Right cardiac atrium (tissue), 5 donors: ENCODE results near the gene AOX1. TPM values are rescaled to one million over a fixed set of nuclear protein-coding genes. Genes with fewer than 3 reads are reported as not detected.
"Not testable (repeated sequence)": the region's sequence is repeated elsewhere in the genome, so short reads cannot be mapped to it uniquely, and the experiment has no call there.

Experiments used
- ATAC-seq, 2 donors: fragments of 200-7000 bp; cut with Tn5 transposase; one replicate each; pipeline versions ENCODE4 v1.8.0 to v1.9.1; 2020; ENCODE audit warnings: moderate library complexity in 2 of 2, mild to moderate bottlenecking in 1 of 2
- DNase-seq, 3 donors: peaks; one replicate each; pipeline ENCODE4 v3.0.0-alpha.2; 2020
- H3K27ac ChIP-seq: one replicate; pipeline ENCODE4 v1.5.1; 2013; ENCODE audit warnings: mild to moderate bottlenecking, low read length, control low read depth, moderate library complexity
- H3K27me3 ChIP-seq: one replicate; pipeline ENCODE4 v1.6.1; 2013; ENCODE audit not compliant: control insufficient read depth, insufficient read depth
- H3K4me1 ChIP-seq: one replicate; pipeline ENCODE4 v1.6.1; 2013; ENCODE audit warnings: low read length; ENCODE audit not compliant: control insufficient read depth, insufficient read depth
- H3K4me3 ChIP-seq: one replicate; pipeline ENCODE4 v1.5.1; 2013; ENCODE audit warnings: low read length, control low read depth
- H3K9me3 ChIP-seq: one replicate; pipeline ENCODE4 v1.6.1; 2013; ENCODE audit warnings: low read length; ENCODE audit not compliant: control insufficient read depth
- WGBS: extraction: QIAGEN DNeasy Blood & Tissue Kit; methylation state at CpG from one replicate; pipeline ENCODE4 v1.1.7; 2013; 5-methylcytosine and 5-hydroxymethylcytosine counted together
- intact Hi-C, 4 donors: fragments of 100-400 bp; cut with DNase I; formaldehyde crosslinking; loops; one replicate each; pipeline versions ENCODE4 v1.11.0 to v1.14.0; 2022 to 2023
- long read RNA-seq, 4 donors: library from polyadenylated mRNA; unstranded; transcript quantifications; one replicate each; pipeline ENCODE4 v2.0.0, GENCODE V29; 2020 to 2021
- polyA plus RNA-seq: library from polyadenylated mRNA; stranded (reverse); fragments of 200-250 nt; gene quantifications from one replicate; pipeline ENCODE4 v1.2.3, GENCODE V29; 2013
- total RNA-seq, 4 donors: library from RNA; stranded (reverse); fragmentation: NEBNext Ultra II Directional; extraction: Animal tissue kit (Norgen Biotek cat#: 25700); gene quantifications; one replicate each; pipeline ENCODE4 v1.2.1, GENCODE V29; 2021
- donor health status: healthy with polysubstance abuse.
- donor health status: DM: no; HTN: yes; CAD: no.
- donor health status: DM: no; HTN: no; CAD: no.
- donor health status: DM: no; HTN: yes; CAD: no; lungs with severe emphysema.
- donor health status: DM: yes; HTN: yes; CAD: no.

The AOX1 gene
- total RNA-seq: 10 to 100 TPM in 3 of 4 donors, 1 to 10 TPM in 1; 8.5 to 36.0 (median 18.6) TPM
- polyA plus RNA-seq: 7.2 TPM
- long read RNA-seq, donor 1, full-length matches to known transcripts: 5 of 12 reads
- long read RNA-seq, donor 1, partial matches to known transcripts: 6 of 12 reads
- long read RNA-seq, donor 1, other reads (novel, unspliced or antisense): 1 of 12 reads
- long read RNA-seq, donor 2, full-length matches to known transcripts: 2 of 4 reads
- long read RNA-seq, donor 2, partial matches to known transcripts: 1 of 4 reads
- long read RNA-seq, donor 2, other reads (novel, unspliced or antisense): 1 of 4 reads
- long read RNA-seq, donor 3, full-length matches to known transcripts: 16 of 37 reads
- long read RNA-seq, donor 3, partial matches to known transcripts: 17 of 37 reads
- long read RNA-seq, donor 3, other reads (novel, unspliced or antisense): 4 of 37 reads
- long read RNA-seq, donor 4, full-length matches to known transcripts: 7 of 9 reads
- long read RNA-seq, donor 4, partial matches to known transcripts: 1 of 9 reads
- long read RNA-seq, donor 4, other reads (novel, unspliced or antisense): 1 of 9 reads

GRCh38 chr2:200585730-200586643 lies at the start of gene AOX1:
Gene AOX1 (plus strand): TSS chr2:200586014. CDS start chr2:200586109, 95 bp downstream.
- DNase-seq (peak; percentile 67 to 89 (median 79)), ATAC-seq (peak; percentile 89 to 90)
- Histone ChIP-seq H3K27ac (peak within 1 kb of the TSS; percentile 14), H3K9me3 (no peaks in the 10 kb centered on the region), H3K27me3 (no peaks in the 10 kb centered on the region), H3K4me1 (peaks cover 3% of the 10 kb centered on the region), H3K4me3 (peak within 1 kb of the TSS; percentile 43)
- WGBS: 3% methylated on average over 62 of the region's 62 CpGs
- intact Hi-C loops: loop anchor here in 1 of 4 donors (10.0 kb wide), 1 partner anchor 109 kb away; no protein-coding TSS in a partner anchor

GRCh38 chr2:200538139-200538538 lies 47.7 kb upstream of the AOX1 start:
- DNase-seq: no peak
- ATAC-seq: no peak
- no peaks in the 10 kb centered on the region for H3K9me3 ChIP-seq
- no peak overlapping the region for H3K27ac ChIP-seq
- H3K4me1 ChIP-seq: no peaks in the 10 kb centered on the region
- no peaks in the 10 kb centered on the region for H3K27me3 ChIP-seq
- WGBS: 97% methylated on average over 1 of the region's 1 CpG
- H3K4me3 ChIP-seq: no peak overlapping the region
- intact Hi-C loops: no loop called here

GRCh38 chr2:200540793-200541192 lies 45.0 kb upstream of the AOX1 start:
- H3K27ac ChIP-seq: no peak overlapping the region
- intact Hi-C loops: no loop called here
- no peaks in the 10 kb centered on the region for H3K27me3 ChIP-seq
- ATAC-seq: no peak
- no peak overlapping the region for H3K4me3 ChIP-seq
- H3K4me1 ChIP-seq: no peaks in the 10 kb centered on the region
- DNase-seq: no peak
- H3K9me3 ChIP-seq: no peaks in the 10 kb centered on the region

- H3K9me3 ChIP-seq, H3K4me3 ChIP-seq, intact Hi-C loops, H3K27me3 ChIP-seq, H3K4me1 ChIP-seq, H3K27ac ChIP-seq, ATAC-seq: not testable (repeated sequence)
- 93% methylated on average over 12 of the region's 12 CpGs for WGBS
- peak in 2 of 3 donors; percentile 33 to 42 for DNase-seq
Measured at GRCh38 chr2:200566596-200566995, 19.2 kb upstream of the AOX1 start.

GRCh38 chr2:200567932-200568331 lies 17.9 kb upstream of the AOX1 start:
- no peak overlapping the region for H3K4me3 ChIP-seq
- 96% methylated on average over 3 of the region's 3 CpGs for WGBS
- no peak overlapping the region for H3K27ac ChIP-seq
- ATAC-seq (no peak), DNase-seq (no peak)
- H3K4me1 ChIP-seq: no peaks in the 10 kb centered on the region
- H3K9me3 ChIP-seq: no peaks in the 10 kb centered on the region
- H3K27me3 ChIP-seq: no peaks in the 10 kb centered on the region
- intact Hi-C loops: no loop called here

- 92% methylated on average over 2 of the region's 2 CpGs for WGBS
- Histone ChIP-seq H3K9me3 (no peaks in the 10 kb centered on the region), H3K27me3 (no peaks in the 10 kb centered on the region), H3K4me3 (no peak overlapping the region), H3K27ac (no peak overlapping the region), H3K4me1 (no peaks in the 10 kb centered on the region)
- DNase-seq (no peak), ATAC-seq (no peak)
- intact Hi-C loops: loop anchor here in 2 of 4 donors (5.0 kb wide), 1 partner anchor 126 kb away; no protein-coding TSS in a partner anchor
Measured at GRCh38 chr2:200575957-200576356, 9.9 kb upstream of the AOX1 start.

- intact Hi-C loops: loop anchor here in 2 of 4 donors (5.0 kb wide), 1 partner anchor 125 kb away; no protein-coding TSS in a partner anchor
- H3K27ac ChIP-seq: no peak overlapping the region
- H3K9me3 ChIP-seq: no peaks in the 10 kb centered on the region
- ATAC-seq: no peak
- H3K27me3 ChIP-seq: no peaks in the 10 kb centered on the region
- DNase-seq: no peak
- H3K4me3 ChIP-seq: no peak overlapping the region
- WGBS: 93% methylated on average over 3 of the region's 3 CpGs
- no peaks in the 10 kb centered on the region for H3K4me1 ChIP-seq
Measured at GRCh38 chr2:200577027-200577426, 8.8 kb upstream of the AOX1 start.

GRCh38 chr2:200578778-200579177 lies 7.0 kb upstream of the AOX1 start:
- no peak overlapping the region for H3K27ac ChIP-seq
- no peaks in the 10 kb centered on the region for H3K4me1 ChIP-seq
- no peak overlapping the region for H3K4me3 ChIP-seq
- DNase-seq: no peak
- intact Hi-C loops: loop anchor here in 2 of 4 donors (5.0 kb wide), 1 partner anchor 124 kb away; no protein-coding TSS in a partner anchor
- peak in 1 of 2 donors; percentile 31 for ATAC-seq
- 94% methylated on average over 1 of the region's 1 CpG for WGBS
- H3K27me3 ChIP-seq: no peaks in the 10 kb centered on the region
- H3K9me3 ChIP-seq: no peaks in the 10 kb centered on the region

GRCh38 chr2:200584639-200585038 lies 1.2 kb upstream of the AOX1 start:
- intact Hi-C loops: loop anchor here in 1 of 4 donors (10.0 kb wide), 1 partner anchor 110 kb away; no protein-coding TSS in a partner anchor
- Histone ChIP-seq H3K27me3 (no peaks in the 10 kb centered on the region), H3K9me3 (no peaks in the 10 kb centered on the region), H3K4me3 (no peak overlapping the region), H3K4me1 (peaks cover 3% of the 10 kb centered on the region), H3K27ac (no peak overlapping the region)
- 92% methylated on average over 3 of the region's 3 CpGs for WGBS
- ATAC-seq (no peak), DNase-seq (no peak)

- peak overlapping the region; percentile 43 for H3K4me3 ChIP-seq
- 20% methylated on average over 2 of the region's 2 CpGs for WGBS
- ATAC-seq (no peak), DNase-seq (no peak)
- H3K4me1 ChIP-seq: peaks cover 3% of the 10 kb centered on the region
- H3K9me3 ChIP-seq: no peaks in the 10 kb centered on the region
- no peaks in the 10 kb centered on the region for H3K27me3 ChIP-seq
- no peak overlapping the region for H3K27ac ChIP-seq
- intact Hi-C loops: loop anchor here in 1 of 4 donors (10.0 kb wide), 1 partner anchor 109 kb away; no protein-coding TSS in a partner anchor
Measured at GRCh38 chr2:200585340-200585729, 479 bp upstream of the AOX1 start.
